ENCODE measurements around the gene WNT7A. TPM values are rescaled to one million over a fixed set of nuclear protein-coding genes. Genes with fewer than 3 reads are reported as not detected.

WNT7A gene
- total RNA-seq, 2 donors from 2014 or later = not detected

DNA sequence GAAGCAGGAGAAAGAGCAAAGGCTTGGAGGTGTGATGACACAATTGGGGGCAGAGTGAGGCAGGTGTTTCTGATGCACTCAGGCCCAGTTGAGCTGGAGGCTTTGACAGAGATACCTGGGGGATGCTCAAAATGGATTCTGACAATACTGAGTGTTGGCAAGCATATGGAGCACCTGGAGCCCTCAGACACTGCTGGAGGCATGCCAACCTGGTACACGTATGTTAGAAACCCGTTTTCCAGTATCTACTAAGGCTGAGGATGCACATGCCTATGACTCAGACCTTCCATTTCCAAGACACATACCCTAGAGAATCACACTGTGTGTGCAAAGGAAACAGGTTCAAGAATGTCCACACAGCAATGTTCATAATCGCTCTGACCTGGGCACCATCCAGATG, 58.7 kb downstream of the WNT7A start:
- no peak for ATAC-seq
- intact Hi-C loops (cut with DNase I) = no loop called here
- no peak for DNase-seq

DNA sequence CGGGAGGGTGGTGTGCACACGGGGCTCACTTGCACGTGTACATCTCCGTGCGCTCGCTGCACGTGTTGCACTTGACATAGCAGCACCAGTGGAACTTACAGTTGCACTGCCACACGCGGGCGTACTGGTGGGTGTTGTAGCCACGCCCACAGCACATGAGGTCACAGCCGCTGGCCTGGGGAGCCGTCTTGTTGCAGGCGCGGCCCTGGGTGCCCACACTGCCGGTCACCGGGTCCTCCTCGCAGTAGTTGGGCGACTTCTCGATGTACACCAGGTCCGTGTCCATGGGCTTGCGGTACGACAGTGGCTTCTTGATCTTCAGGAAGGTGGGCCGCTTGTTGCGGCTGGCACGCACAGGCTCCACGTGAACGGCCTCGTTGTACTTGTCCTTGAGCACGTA, 61.0 kb downstream of the WNT7A start:
- ATAC-seq = no peak
- no peak for DNase-seq
- intact Hi-C loops (cut with DNase I) = no loop called here

DNA sequence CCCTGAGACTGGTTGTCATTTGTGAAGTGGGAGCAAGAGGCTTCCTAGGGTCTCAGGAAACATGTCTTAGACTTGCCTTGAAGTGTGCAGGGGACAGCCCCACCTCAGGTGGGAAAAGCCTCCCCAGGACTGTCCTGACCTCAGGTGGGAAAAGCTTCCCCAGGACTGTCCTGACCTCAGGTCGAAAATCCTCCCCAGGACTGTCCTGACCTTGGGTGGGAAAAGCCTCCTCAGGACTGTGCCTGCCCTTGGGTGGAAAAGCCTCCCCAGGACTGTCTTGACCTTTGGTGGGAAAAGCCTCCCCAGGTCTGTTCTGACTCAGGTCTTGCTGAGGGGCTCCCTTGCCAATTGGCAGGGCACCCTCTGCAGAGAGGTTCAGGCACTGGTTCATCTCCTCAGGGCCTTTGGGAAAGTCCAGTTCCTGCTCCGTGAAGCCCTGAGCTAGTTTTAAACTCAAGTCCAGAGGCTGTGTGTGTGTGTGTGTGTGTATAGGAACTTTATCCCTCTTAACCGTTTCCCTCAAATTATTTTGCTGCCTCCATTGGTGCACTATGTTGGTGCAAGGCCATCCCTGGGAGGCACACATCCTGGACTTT, 64.7 kb downstream of the WNT7A start:
- intact Hi-C loops (cut with DNase I) = no loop called here
- no peak for ATAC-seq
- no peak for DNase-seq

DNA sequence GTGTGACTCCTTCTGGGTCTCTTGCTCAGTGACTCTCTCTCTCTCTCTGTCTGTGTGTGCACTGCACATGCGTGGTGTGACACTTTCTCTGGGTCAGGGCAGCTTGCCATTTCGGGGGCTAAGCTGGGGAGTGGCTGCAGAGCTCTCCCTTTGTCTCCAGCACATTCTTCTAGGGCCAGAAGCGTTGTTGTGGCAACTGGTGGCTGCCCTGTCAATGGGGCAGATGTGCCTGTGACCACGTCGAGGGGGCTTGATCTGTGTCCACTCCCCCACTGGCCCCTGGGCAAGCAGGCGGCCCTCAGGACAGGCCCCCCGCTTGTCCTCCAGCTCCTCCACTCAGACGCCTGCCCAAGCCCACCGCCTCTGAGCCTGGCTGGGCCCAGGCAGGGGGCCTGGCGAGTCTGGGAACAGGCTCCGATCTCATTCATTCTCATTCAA, 67.8 kb downstream of the WNT7A start:
- no peak for DNase-seq
- intact Hi-C loops (cut with DNase I) = no loop called here
- ATAC-seq = no peak

DNA sequence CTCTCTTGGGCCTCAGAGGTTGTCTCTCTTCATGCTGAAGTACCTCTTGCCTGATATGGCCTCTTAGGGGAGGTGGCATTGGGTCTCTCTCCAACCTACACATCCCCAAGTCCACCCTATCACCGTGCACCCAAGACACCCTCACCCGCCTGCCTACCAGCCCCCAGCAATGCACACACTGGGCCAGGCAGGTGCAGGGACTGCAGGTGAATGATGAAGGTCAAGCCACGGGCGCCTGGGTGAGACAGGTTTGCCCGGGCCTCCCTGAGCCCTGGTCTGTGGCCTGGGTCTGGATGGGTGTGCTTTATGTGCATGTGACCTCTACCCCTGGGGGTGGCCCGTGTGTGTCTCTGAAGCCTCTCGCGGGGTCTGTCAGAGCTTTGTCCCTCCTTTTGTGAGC, 68.3 kb downstream of the WNT7A start:
- no peak for DNase-seq
- intact Hi-C loops (cut with DNase I) = no loop called here
- no peak for ATAC-seq

DNA sequence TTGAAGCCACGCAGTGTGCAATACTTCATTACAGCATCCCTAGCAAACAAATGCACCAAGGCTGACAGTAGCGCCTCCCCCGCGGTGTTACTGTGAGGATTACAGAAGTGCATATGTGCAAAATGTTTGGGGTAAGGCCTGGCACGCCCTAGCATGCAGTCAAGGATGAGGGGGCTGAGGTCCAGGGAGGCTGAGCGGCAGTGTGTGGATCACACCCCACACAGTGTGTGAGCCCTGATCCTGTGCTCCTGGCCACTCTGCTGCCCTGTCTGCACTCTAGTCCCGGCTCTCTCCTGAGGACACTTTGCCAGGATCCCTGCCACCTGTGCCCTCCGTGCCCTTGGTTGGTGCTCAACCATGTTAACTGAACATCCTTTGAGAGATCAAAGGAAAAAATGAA, 71.3 kb downstream of the WNT7A start:
- intact Hi-C loops (cut with DNase I) = no loop called here
- DNase-seq (no peak), ATAC-seq (no peak)

DNA sequence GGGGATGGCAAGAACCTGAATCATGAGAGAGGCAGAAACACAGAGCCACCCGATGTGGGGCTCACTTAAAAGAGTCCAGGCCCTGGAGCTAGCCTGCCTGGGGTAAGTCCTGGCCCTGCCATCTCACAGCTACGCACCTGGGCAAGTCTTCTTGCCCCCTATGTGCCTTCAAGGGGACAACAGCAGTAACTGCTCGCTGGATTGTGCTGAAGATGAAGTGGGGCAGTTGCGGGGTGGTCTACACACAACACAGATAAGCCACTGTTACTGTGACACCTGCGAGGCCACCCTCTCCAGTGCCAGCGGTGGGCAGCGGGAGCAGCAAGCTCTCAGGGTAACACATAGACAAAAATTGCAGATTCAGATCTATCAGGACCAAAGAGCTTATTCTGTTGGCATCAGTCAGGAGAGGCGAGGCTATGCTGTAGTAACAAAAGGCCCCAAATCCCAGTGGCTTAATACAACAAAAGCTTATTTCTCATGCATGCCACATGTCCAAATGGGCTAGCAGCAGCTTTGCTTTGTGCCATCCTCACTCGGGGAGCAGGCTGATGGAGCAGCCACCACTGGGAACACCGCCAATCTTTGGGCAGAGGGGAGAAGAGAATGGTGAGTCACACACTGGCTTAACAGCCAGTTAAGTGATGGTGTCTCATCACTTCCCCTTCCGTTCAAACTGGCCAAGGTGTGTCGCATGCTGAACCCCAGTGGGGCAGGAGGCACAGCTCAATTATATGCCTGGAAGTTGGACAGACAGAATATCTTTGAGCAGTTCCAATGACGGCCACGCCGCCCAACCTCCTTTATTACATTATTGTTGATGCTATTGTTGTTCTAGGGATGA, 78.3 kb downstream of the WNT7A start:
- intact Hi-C loops (cut with DNase I) = no loop called here
- no peak for ATAC-seq
- no peak for DNase-seq

DNA sequence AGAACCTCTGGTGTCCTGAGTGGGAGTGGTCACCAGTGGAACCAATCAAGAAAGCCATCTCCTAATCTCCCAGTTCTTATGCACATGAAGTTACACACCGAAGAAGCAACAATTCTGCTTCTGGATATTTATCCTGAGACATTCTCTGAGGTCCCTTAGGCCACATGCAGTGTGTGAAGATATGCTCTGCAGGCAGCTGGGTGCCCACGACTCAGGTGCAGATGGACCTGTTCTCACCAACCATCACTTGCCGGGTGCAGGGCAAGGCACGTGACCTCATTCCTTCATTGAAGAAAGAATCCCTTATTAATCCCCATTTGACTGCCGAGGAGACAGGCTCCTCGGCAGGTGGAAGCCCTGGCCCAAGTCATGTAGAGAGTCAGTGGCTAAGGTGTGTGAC, 79.8 kb downstream of the WNT7A start:
- DNase-seq (no peak), ATAC-seq (no peak)
- intact Hi-C loops (cut with DNase I) = no loop called here

DNA sequence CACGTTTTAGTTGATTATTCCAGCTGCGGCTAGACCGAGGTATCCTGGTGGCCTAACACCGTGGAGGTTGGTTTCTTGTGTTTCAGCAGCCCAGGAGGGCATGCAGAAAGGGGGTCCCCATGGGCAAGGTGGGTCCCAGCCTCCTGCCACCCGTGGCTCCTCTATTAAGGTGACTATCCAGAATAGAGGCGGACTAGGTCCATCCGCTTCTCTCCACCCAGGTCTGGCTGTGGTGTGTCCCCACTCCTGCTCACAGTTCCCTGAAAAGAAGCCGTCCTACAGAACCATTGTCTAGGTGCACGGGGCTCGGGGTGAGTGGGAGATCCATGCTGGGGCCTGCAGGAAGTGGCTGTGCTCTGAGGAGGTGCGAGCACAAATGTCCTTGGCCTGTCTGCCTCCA, 81.5 kb downstream of the WNT7A start:
- intact Hi-C loops (cut with DNase I) = no loop called here
- no peak for DNase-seq
- ATAC-seq = no peak

DNA sequence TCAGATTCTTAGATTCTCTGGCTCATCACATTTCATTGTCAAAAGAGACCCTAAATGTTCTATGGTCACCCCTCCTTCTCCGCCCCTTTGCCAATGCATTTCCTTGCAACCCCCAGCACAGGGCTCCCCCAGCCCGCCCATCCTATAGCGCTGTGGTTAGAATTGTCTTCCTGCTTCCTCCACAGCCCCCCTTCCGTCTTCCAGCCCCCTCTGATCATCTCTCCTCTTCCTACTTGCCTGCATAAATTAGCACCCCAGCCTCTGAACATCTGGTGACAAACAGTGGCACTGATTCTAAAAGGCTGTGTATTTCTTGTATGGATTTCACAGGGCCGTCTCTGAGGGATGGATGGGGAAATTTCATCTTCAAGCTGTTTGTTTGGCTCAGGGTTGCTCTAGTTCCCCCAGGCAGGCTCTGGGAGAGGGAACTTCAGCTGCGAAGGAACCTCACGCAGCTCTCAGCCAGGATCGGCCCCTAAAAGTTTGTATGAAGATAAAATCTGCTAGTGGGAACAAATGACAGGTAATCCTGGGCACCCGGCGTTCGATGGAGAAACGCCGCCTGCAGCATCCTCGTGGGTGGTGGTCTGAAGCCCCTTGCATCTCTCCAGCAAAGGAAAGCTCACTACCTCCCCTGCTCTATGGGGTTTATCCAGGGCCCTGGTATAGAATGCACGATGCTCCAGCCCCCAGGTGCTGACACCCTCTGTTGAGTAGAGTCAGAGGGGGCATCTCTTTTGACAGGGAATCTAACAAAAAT, 83.0 kb downstream of the WNT7A start:
- intact Hi-C loops (cut with DNase I) = no loop called here
- no peak for DNase-seq
- ATAC-seq = no peak

DNA sequence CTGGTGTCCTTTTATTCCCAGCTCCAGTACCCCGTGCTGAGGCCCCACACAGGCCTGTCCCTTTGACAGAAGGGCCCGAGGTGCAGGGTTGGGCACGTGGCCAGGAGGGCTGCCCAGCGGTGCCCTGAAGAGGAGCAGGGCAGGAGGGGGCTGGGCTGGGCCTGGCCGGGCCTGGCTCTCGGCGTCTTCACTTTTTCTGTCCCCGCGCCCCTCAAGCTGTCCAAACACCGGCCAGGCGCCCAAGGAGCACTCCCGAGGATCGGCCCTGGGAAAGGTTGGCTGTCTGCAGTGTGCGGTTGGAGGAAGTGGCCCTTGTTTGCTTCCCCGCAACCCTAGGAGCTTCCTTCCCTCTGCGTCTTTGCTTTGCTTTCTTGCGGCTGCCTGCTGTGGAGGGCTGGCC, 84.1 kb downstream of the WNT7A start:
- intact Hi-C loops (cut with DNase I) = no loop called here
- ATAC-seq = no peak
- no peak for DNase-seq

DNA sequence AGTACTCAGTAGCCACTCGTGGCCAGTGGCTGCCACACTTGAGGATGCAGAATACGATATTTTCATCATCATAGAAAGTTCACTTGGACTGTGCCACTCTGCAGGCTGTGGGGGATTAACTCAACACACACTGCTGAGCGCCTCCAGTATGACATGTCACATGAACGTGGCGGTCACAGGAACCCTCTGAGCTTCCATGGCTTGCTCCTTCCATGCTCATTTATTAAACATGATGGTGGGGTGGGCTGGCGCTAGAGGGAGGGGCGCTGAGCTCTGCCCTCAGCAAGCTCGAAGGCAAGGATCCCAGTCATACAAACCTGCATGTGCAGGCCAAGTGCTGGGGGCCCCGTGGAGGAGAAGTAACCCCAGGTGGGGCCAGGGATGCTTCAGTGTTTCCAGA, 85.5 kb downstream of the WNT7A start:
- no peak for ATAC-seq
- intact Hi-C loops (cut with DNase I) = no loop called here
- no peak for DNase-seq

DNA sequence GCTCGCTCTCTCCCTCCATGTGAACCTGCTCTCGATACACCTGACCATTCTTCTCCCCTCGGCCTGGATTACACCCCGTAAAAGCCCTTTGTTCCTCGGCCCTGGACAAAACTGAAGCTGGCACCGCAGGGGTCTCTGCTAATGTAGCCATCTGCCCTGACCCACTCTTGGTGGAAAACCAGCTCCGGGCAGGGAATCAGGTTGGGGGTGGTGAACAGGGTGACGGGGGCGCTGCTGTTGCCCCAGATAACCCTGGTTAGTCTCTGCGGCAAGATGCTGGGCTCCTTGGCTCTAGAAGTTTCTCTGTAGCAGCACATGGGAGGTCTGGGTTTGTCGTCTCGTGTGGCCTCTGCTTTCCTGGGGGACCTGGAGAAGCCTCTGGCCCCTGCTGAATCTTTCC, 86.4 kb downstream of the WNT7A start:
- no peak for ATAC-seq
- DNase-seq = no peak
- intact Hi-C loops (cut with DNase I) = no loop called here

DNA sequence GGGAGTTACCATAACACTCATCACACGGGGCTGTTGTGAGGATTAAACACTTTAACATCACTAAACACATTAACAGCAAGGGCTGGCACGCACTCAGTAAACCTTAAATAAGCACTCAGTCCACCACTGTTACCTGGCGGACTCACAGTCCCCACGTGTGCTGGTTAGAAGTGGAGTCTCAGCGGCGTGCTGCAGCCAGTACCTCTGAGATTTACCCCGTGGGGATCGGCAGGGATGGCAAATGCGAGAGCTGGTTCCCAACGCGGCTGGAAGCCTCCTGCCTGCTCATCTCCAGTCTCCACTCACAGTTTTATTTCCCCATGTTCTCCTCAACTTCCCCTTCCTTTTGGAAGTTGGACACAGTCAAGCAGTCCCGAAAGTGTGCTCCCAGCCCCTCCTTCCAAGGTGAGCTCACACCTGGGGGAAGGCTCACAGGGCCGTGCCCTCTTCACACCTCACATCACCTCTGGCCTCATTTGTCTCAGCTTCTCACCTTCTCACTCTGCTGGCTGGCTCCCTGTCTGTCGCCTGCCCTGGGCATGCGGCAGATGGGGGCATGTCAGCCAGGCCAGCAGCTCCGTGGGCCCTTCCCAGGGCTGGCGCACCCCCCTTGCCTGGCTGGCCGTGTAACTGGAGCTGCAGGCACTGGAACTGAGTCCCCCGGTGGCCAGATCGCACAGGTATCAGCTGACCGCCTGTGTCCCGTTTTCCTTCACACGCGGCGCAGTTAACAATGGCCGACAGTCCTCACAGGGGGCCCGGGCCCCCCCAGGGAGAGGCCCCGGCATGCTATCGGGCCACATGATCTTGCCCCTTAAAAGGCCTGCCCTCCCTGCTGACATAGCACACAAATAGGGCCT, 87.1 kb downstream of the WNT7A start:
- ATAC-seq = no peak
- DNase-seq = no peak
- intact Hi-C loops (cut with DNase I) = no loop called here

DNA sequence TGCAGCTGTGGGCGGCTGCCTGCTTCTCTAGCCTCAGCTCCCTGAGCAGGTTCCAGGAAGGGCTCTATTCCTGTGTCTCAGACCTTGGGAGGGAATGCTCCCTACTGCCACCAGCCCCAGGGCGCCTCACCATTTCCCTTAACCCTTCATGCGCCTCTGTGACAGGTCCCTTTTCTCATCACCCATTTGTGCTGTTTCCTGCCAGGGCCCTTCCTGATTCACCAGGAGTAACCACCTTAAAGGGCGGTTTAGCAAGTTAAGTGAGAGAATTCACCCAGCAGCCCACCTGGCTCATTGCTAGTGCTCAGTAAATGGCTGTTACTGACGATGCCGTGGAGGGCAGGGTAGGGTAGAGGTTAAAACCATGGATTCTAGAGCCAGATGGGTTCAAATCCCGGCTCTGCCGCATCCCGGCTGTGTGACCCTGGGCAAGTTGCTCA, 87.8 kb downstream of the WNT7A start:
- intact Hi-C loops (cut with DNase I) = no loop called here
- DNase-seq (no peak), ATAC-seq (no peak)

DNA sequence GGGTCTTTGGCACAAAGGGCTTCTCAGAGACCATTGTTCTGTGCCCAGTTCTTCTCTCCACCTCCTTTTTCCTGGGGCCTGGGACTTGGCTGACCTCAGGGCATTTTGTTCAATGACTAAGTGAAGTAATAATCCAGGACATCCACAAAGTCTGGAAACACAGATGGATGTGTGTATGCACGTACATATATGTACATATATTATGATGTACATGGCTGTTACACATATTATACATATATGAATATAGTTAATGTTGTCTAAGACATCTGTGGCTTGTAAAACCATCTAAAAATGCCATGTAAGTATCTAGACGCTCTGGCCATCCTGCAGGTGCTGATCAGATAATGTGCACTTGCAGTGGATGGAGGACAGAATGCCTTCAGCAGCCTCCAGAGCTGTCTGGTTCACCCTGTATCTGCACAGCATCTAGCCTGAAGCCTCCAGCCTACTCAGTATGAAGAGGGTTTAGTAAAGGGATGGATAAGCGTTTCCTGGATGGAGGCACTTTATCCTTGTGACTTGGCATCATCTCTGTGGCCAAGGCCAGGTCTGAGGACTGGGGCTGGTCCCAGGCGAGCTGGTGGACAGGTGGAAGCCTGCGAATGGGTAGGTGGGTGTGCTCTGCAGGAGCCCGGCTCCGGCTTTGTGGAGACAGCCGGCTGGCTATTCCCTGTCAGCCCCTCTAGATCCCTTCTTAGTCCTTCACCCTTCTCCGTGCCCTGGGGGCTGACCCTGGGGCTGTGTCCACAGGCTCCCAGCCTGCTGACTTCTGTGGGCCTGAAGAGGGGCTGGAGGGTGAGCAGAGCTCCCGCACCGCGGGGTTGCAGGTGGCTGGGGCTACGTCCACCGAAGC, 88.4 kb downstream of the WNT7A start:
- DNase-seq (no peak), ATAC-seq (no peak)
- intact Hi-C loops (cut with DNase I) = no loop called here

DNA sequence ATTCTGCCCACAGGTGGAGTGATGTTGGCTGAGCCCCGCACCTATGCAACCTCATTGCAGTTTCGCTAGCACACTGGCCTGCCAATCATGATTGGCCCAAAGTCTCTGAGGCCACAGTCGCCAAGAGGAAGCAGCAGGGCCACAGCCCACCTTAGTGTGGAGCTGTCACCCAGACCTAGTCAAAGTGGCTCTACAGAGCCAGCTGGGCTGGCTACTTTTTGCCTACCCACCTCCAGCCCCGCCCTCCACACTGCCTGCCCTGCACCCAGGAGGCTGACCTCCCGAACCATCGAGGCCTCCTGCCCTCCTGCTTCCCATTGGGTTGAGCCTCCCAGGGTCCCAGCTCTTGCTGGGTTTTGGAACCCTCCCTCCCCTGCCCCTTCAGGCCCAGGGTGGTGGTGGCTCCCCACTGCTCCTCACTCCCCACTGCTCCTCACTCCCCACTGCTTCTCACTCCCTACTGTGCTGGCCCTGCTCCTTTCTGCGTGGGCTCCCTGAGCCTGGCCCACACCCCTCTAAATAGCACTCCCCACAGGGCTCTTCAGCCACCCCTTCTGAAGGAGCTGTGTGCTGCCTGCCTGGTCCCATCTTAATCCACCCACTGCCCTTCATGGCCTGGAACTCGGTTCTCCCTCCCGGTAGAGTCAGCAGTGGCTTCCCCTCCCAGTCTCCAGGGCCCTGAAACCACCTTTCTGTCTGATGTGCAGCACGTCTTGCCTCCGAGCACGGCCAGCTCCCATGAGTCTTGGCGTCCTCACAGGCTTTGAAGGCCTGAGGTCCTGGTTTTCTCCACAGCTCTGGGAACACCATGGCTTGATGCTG, 89.3 kb downstream of the WNT7A start:
- ATAC-seq (no peak), DNase-seq (no peak)
- intact Hi-C loops (cut with DNase I) = no loop called here

All from left cardiac atrium (tissue), 4 donors.